GM19351 (cell line): ENCODE data around the gene SLC7A4.
"Not testable (repeated sequence)": the region's sequence is repeated elsewhere in the genome, so short reads cannot be mapped to it uniquely, and the experiment has no call there.

Experiments used
- ATAC-seq: cut with Tn5 transposase; IDR thresholded peaks from one replicate; pipeline ENCODE4 v1.9.1; 2021; ENCODE audit warnings: mild to moderate bottlenecking, moderate library complexity; ENCODE audit not compliant: unreplicated experiment

Gene SLC7A4

DNA sequence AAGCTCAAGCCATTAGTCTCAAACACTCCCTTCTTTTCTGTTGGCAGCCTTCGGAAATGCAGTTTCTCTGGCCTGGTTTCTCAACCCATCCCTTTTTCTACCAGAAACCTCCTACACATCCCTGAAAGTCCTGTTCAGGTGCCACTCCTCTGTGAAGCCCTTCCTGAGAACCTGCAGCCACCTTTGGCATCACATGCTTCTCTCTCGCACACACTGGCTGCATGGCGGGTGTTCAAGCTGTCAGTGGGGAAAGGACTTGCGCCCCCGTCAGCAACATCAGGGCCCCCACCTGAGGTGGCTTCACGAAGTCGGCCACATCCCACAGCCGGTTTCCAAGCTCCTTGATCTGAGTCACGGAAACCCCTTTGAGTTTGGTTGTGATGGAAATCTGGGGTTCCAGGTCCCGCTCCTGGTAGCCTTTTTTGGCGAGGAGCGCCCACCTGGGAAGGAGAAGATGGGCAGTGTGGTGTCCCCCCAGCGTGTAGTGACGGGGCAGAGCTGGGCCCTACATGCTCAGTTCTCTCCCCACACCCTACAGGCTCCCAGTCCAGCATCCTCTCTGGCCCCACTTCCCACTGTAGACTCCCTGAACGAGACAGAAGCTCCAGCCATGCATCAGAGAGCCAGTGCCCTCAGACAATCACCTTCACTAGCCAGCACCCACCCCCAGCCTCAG is 11.6 kb upstream of the SLC7A4 start:
- no peak for ATAC-seq

DNA sequence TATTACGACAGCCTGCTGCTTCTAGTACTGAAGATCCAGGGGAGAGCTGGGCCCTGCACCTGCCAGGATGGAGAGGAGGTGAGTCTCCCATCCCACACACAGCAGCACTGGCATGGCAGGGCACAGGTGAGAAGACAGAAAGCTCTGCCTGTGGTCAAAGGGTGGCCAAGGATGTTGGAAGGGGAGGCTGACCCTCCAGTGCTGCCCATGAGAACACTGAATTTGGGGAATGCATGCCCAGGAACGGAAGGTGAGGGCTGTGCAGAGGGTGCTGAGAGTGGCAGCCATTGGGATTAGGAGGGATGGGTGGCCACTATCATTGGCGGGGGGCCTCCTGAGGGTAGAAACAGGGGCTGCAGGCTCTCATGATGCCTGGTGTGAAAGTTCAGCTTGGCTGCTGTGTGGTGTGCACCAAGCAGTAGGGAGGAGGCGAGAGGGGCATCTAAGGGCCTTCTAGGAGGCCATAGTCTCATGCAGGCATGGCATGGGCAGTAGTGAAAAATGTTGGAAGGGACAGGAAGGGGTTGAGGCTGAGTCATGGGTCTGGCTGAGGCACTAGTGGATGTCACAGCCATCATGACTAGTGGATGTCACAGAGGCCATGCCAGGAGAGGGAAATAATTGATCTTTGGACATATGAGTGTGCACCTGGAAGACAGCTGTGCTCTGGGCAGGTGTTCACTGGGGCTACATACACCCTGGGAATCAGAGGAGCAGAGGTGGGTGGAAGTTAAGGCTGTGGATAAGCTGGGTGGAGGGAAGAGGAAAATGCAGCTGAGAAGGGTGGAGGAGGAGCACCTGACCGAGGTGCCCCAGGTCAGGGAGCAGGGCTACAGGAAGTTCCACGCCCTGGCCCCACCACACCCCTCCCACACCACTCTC is 10.9 kb upstream of the SLC7A4 start:
- ATAC-seq: no peak

DNA sequence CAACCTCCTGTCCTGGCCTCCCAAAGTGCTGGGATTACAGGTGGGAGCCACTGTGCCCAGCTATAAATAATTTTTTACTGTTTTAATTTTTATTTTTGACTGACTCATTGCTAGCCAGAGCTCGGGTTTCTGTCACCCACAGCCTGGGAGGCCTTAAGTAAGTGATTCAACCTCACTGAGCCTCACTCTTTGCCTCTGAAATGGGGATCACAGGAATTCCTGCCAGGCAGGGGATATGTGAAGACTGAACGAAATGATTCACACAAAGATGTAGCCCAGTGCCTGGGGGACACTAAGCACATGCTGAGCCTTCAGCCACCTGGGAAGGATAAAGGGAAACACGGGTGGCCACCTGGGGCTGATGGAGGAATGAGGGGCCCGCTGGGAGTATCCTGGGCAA is 9.6 kb upstream of the SLC7A4 start:
- ATAC-seq: no peak

DNA sequence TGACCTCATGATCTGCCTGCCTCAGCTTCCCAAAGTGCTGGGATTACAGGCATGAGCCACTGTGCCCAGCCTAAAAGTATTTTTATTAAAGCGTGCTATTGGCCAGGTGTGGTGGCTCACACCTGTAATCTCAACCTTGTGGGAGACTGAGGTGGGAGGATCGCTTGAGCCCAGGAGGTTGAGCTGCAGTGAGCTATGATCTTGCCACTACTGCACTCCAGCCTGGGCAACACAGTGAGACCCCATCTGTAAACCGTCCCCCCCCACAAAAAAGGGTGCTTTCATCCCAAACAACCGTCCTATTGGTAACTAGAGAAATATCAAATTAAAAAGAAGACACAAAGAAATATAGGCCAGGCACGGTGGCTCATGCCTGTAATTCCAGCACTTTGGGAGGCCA is 6.8 kb upstream of the SLC7A4 start:
- ATAC-seq: not testable (repeated sequence)

DNA sequence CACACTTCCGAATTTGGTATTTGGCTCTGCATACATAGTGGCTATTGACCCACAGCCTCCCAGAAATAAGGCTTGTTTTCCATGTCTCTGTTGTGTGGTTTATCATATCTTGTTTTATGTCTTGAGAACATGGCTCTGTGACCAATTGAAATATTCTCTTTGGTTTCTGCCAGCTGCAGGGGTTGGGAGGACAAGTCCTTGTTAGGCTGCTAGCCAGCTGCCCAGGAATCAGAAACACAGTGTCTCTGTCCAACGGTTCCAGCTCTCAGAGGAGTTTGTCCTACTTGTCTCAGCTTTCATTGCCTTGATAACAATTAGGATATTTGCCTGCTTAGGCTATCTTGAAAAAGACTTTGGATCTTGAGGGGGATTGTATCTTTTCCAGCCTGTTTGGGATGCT is 6.0 kb upstream of the SLC7A4 start:
- no peak for ATAC-seq

DNA sequence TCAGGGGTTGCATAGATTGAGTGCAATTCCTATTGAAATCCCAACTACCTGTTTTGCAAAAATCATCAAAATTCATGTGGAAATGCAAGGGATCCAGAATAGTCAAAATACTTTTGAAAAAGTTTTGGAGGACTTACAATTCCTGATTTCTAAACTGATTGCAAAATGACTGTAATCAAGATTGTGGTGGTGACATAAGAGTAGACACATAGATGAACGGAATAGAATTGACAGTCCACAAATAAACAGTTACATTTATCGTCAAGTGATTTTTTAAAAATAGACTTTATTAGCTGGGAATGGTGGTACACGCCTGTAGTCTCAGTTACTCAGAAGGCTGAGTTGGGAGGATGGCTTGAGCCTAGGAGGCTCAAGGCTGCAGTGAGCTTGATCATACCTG is 2.6 kb upstream of the SLC7A4 start:
- ATAC-seq: no peak

DNA sequence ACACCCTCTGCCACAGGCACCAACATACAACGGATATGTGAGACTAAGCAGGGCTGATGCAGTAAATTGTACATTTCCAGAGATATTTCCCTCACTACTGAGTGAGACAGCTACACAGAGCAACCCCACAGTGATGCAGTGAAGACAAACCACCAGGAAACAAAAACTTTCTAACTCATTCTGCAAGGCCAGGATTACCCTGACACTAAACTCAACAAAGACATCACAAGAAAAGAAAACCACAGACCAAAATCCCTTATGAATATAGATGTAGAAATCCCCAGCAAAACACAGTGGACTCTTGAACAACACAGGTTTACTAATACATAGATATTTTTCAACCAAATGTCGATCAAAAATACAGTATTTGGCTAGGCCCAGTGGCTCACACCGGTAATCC is 1.5 kb upstream of the SLC7A4 start:
- ATAC-seq: no peak

DNA sequence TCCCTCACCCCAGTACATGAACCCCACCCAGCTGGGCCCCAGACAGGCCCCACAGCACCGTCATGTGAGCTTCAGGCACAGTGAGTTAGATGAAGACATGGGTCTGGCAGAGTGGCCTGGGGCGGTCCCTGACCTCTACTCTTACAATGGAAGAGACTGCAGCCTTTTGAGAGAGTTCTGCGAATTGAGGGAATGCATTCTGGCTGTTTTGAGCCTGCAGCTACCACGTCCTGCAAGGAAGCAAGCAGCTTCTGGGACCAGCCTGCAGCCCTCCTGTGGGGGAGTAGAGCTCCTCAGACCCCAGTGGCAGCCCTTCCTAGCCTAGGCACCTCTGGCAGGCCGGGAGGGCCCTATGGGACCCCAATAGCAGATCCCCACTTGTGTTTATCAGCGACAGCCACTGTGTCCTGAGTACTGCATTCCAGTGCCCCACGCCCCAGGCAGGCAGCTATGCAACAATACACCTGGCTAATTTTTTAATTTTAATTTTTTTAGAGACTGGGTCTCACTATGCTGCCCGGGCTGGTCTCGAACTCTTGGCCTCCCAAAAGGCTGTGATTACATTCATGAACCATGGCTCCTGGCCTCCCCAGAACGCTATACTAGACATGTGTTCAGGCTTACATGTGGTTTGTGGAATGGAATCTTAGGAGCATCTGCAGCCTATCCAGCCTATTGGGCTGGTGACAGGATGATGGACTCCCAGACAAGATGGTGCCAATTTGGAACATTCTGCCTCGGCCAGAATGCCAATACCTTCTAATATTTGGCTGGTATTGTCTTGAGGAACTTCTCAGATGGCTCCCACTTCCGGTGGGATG is 717 bp upstream of the SLC7A4 start:
- ATAC-seq: no peak

DNA sequence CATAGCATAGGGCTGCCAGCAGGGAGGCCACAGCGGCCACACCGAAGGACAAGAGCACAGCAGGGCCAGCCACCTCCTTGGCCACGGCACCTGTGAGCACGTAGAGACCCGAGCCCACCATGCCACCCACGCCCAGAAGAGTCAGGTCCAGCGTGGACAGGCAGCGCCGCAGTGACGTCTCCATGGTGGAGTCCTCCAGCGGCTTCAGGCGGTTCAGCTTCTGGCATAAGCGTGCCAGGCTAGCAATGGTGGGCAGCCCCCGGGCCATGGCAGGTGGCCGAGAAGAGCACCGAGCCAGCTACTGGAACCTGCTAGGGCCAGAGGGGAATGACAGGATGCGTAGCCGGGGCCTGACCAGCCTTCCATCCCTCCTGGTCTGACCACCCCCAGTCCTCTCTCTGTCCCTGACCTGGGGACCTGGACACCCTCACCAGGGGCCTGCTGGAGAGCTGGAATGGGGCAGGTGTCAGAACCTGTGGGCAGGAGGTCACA is 770 bp downstream of the SLC7A4 start:
- no peak for ATAC-seq

DNA sequence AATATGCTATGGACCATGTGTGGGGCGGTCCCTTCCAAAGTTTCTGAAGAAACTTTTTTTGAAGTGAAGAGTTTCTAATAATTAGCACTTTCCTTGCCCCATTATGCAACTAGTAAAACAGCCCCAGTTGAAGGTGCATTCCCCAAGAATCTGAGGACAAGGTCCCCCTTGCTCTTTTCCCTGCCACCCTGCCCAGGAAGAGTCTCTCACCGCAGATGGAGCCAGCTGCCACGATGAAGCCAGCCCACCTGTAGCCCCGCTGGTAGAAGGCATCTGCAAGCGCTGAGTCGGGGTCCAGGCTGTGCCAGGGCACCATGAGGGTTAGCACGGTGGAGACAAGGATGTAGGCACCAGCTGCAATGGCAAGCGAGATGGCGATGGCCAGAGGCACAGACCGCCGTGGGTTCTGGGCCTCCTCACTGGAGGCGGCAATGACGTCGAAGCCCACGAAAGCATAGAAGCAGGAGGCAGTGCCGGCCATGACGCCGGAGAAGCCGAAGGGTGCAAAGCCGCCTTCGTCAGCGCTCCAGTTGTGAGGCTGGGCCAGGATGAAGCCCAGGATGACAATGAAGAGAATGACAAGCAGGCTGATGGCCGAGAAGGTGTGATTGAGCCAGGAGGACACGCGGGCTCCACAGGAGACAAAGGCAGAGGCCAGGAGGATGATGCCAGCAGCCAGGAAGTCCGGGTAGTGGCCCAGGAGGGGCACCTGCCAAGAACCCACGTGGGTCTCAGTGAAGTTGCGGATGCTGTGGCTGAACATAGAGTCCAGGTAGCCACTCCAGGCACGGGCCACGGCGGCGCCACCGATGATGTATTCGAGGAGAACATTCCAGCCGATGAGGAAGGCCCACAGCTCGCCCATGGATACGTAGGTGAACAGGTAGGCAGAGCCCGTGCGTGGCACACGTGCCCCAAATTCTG is 1.5 kb downstream of the SLC7A4 start:
- no peak for ATAC-seq

DNA sequence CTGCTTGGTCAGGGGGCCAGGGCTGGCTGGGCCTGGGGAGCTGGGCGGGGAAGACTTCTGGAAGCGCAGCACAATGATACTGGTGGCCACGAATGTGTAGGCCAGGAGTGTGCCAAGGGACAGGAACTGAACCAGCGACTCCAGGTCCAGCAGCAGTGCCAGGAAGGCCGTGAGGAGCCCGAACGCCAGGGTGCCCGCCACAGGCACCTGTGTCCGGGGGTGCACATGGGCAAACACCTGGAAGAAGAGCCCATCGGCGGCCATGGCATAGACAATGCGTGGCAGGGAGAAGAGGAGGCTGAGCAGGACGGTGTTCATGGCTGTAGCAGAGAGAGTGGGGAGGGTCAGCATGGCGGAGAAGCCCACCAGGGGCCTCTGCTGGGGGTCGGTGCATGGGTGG is 2.3 kb downstream of the SLC7A4 start:
- ATAC-seq: no peak

DNA sequence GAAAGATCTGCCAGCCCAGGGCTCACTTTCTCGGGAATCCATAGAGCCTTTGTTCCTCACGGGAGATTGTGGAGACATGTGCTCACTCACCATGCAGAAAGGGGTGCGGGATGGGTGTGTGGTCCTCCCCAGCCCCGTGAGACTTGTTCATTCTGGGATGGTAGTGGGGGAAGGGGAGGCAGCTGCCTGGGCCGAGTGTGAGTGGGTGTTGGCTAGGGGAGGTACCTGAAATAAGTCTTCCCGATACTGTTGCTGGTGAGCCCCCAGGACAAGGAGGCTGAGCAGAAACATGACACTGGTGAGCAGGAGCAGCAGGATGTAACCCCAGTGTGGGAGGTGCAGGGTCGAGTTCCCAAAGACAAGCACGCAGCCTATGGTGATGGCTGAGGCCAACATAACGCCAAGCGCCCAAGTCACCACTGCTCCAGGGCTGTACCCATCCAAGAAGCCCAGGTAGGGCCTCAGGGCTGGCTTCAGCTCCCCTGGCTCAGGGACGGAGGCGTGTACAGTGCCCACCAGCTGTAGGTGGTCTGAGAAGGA is 2.8 kb downstream of the SLC7A4 start:
- no peak for ATAC-seq

DNA sequence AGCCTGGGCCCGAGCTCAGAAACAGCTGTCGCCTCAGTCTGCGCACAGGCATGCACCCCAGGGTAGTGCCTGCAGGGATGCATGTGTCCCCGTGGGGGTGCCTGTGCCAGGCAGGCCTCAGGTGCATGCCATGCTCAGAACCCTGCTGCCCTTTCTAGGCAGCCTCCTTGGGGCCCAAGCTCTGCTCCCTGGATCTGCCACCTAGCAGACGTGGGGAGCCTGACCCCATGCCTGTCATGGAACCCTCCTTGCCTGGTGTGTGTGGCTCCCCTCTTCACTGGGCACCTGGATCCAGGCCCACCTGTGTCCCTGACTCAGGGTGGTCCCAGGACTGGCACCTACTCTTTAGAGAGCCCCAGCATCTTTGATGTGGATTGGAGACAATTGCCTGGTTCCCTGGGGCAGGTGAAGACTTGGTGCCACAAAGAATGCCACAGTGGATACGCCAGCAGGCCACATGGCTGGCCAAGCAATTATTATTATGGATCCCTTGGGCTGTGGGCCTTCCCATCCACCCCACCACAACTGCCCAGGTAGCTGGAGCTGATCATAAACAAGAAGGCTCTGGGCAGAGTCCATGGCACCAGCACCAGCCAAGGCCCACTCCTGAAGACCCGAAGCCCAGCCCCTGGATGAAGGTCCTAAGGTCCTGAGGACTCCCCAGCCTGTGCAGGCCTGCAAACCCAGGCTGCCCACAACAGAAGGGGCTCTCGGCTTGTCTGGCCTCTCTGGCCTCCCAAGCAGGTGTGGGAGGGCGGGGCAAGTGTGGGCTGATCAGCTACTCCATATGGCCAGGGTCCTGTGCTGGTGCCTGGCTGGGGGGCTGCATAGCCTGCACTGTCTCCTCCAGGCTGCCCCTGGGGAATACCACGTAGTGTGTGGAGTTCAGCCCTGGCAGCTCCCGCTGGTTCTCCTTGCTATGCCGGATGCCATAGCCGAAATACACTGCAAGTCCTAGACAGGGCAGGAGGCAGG is 3.8 kb downstream of the SLC7A4 start:
- ATAC-seq: no peak

DNA sequence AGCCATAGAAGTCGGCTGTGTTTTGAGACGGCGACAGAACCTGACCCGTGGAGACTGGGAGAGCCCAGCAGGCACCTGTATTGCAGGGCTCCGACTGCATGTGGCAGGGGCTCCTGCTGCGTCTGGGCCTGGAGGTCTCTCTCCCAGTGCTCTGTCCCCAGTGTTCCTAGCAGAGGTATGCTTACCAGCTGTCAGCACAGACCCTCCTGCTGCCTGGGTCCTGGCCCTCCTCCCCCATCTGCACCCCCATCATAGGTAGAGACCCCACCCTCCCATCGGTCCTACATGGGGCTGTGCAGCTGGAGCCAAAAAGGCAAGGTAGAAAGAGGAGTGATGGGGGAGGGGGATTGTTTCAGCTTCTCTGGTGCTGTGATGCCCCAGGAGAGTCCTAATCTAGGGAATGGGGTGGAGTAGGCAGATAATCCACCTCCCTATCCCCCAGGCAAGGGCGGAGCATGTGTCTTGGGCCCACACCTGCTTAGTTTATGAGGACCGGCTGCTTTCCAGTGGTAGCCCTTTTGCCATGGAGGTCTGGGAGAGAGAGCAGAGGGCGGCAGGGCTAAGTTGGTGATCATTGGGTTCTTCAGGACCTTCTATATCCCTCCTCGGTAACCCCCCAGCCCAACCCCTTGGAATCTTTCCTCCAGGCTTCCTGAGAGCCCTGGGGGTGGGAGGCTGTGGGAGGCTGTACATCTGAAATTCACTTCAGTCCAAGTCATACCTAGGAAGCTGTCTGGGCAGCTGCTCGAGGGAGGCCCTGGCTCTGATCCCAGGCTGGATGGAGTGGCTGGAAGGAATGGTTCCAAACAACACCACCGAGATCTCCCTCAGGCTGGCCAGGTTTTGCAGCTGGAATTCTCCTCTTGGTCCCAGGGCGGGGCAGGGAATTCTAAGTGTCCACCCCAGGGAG is 5.3 kb downstream of the SLC7A4 start:
- ATAC-seq: no peak

DNA sequence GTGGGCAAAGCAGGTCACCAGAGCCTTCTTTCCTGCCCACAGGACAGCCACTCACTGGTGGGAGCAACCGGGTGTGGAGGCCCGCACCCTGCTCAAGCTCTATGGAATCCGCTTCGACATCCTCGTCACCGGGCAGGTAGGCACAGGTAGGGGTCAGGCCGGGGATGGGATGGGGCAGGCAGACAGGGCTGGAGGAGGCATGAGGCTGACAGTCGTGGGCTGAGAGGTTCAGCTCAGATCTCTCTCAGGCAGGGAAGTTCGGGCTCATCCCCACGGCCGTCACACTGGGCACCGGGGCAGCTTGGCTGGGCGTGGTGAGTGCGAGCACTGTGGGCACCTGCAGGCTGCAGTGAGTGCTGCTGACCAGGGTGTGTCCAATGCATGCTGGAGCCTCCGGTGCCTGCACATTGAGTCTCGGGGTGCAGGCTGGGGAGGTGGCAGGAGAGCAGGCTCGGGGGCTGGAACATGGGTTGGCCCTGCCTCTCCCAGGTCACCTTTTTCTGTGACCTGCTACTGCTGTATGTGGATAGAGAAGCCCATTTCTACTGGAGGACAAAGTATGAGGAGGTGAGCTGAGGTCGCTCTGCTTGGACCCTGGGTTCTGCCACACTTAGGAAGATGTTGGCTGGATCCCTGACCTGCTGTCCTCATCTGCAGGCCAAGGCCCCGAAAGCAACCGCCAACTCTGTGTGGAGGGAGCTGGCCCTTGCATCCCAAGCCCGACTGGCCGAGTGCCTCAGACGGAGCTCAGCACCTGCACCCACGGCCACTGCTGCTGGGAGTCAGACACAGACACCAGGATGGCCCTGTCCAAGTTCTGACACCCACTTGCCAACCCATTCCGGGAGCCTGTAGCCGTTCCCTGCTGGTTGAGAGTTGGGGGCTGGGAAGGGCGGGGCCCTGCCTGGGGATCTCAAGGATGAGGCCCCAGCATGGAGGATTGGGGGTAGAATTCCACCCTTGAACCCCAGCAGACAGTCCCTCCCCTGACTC is 6.3 kb downstream of the SLC7A4 start:
- ATAC-seq: no peak

DNA sequence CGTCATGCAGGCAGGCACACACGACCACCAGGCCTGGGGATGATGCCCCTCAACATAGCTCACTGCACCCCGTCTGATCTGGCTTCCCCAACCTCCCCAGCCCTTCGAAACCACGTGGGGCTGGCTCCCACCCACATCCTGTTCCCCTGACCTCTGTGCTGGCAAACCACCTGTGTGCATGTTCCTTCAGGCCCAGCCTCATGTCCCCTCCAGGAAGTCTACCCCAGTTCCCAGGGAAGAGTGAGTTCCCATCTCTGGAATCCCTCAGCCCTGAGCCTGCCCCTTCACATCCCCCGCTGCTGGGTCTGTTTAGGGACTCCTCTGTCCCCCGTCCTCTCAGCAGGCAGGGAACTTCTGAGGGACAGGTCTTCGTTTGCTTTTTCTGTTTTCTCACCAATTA is 7.1 kb downstream of the SLC7A4 start:
- ATAC-seq: no peak
